HepG2 (cell line): ENCODE measurements around the gene USP28. TPM values are rescaled to one million over a fixed set of nuclear protein-coding genes. Genes with fewer than 3 reads are reported as not detected.
A peak's percentile ranks its signal among the peaks of the same experiment; 100 is the strongest.

Experiments
- ASH2L ChIP-seq: fragments of 300-600, 200-600 bp; sonication (generic); IDR thresholded peaks from 2 replicates; pipeline ENCODE4 v1.7.0; 2017; ENCODE audit warnings: low read depth, mild to moderate bottlenecking, moderate library complexity, mixed read lengths, low read length; ENCODE audit not compliant: insufficient read length
- BCL6 ChIP-seq: IDR thresholded peaks from 2 replicates; pipeline ENCODE4 v1.6.1; 2016; ENCODE audit warnings: missing genetic modification reagents, missing compliant biosample characterization
- CTCF ChIP-seq: sonication (generic); formaldehyde crosslinking; IDR thresholded peaks from 2 replicates; pipeline ENCODE4 v1.5.0; 2020; ENCODE audit warnings: mild to moderate bottlenecking, missing genetic modification reagents, moderate library complexity
- E2F1 ChIP-seq: sonication (generic); formaldehyde crosslinking; IDR thresholded peaks from 2 replicates; pipeline ENCODE4 v1.5.0; 2020; ENCODE audit warnings: missing genetic modification reagents
- E2F2 ChIP-seq: sonication (generic); formaldehyde crosslinking; IDR thresholded peaks from 2 replicates; pipeline ENCODE4 v1.4.0; 2020; ENCODE audit warnings: missing genetic modification reagents, borderline replicate concordance
- GFI1 ChIP-seq: sonication (generic); formaldehyde crosslinking; IDR thresholded peaks from 2 replicates; pipeline ENCODE4 v1.5.0; 2020; ENCODE audit warnings: missing genetic modification reagents, mild to moderate bottlenecking, borderline replicate concordance
- GMEB1 ChIP-seq: sonication (generic); formaldehyde crosslinking; IDR thresholded peaks from 2 replicates; pipeline ENCODE4 v1.5.1; 2020; ENCODE audit warnings: missing genetic modification reagents, mild to moderate bottlenecking, borderline replicate concordance
- HMGXB3 ChIP-seq: sonication (generic); formaldehyde crosslinking; IDR thresholded peaks from 2 replicates; pipeline ENCODE4 v1.4.0; 2020; ENCODE audit warnings: missing genetic modification reagents, borderline replicate concordance
- KAT2B ChIP-seq: fragments of 150-350 bp; IDR thresholded peaks from 2 replicates; pipeline ENCODE4 v1.6.1; 2014; ENCODE audit warnings: low read depth, low read length, borderline replicate concordance
- NAIF1 ChIP-seq: sonication (generic); formaldehyde crosslinking; IDR thresholded peaks from 2 replicates; pipeline ENCODE4 v1.5.0; 2020; ENCODE audit warnings: mild to moderate bottlenecking, missing genetic modification reagents, borderline replicate concordance
- RARA ChIP-seq: IDR thresholded peaks from 2 replicates; pipeline ENCODE4 v1.6.1; 2016; ENCODE audit warnings: missing genetic modification reagents, missing compliant biosample characterization
- SRSF1 ChIP-seq: fragments of 200-400 bp; formaldehyde crosslinking; optimal IDR thresholded peaks from 2 replicates; pipeline ENCODE3; 2017; ENCODE audit warnings: mild to moderate bottlenecking, low read depth, low read length, moderate library complexity
- TMF1 ChIP-seq: sonication (generic); formaldehyde crosslinking; IDR thresholded peaks from 2 replicates; pipeline ENCODE4 v1.8.1; 2022; ENCODE audit warnings: low read depth, missing genetic modification reagents
- ZFX ChIP-seq: sonication (generic); formaldehyde crosslinking; IDR thresholded peaks from 2 replicates; pipeline ENCODE4 v1.4.0; 2020; ENCODE audit warnings: mild to moderate bottlenecking, low read depth, missing genetic modification reagents, moderate library complexity
- ZNF468 ChIP-seq: sonication (generic); formaldehyde crosslinking; IDR thresholded peaks from 2 replicates; pipeline ENCODE4 v1.8.0; 2022; ENCODE audit warnings: mild to moderate bottlenecking, moderate library complexity, missing genetic modification reagents
- ZNF501 ChIP-seq: sonication (generic); formaldehyde crosslinking; IDR thresholded peaks from 2 replicates; pipeline ENCODE4 v1.5.1; 2020; ENCODE audit warnings: mild to moderate bottlenecking, moderate library complexity, missing genetic modification reagents
- ZNF773 ChIP-seq: sonication (generic); formaldehyde crosslinking; IDR thresholded peaks from 2 replicates; pipeline ENCODE4 v1.4.0; 2020; ENCODE audit warnings: missing genetic modification reagents, borderline replicate concordance
- ZNF891 ChIP-seq: sonication (generic); formaldehyde crosslinking; IDR thresholded peaks from 2 replicates; pipeline ENCODE4 v1.5.0; 2020; ENCODE audit warnings: mild to moderate bottlenecking, missing genetic modification reagents
- polyA plus RNA-seq, 8 experiments: library from polyadenylated mRNA; depleted of rRNA in 3 of 8; stranded (reverse) in 7 of 8; unstranded in 1 of 8; fragments of >200 nt; fragmentation: Illumina TruSeq in 4 of 8; extraction: Trizol in 4 of 8; gene quantifications; 2 replicates each; pipeline versions ENCODE4 v1.2.1 to v1.2.3, GENCODE V29; 2011 to 2016; ENCODE audit warnings: low read depth in 4 of 8, missing spikeins in 1 of 8, mixed read lengths in 1 of 8; ENCODE audit not compliant: insufficient read depth in 1 of 8
- total RNA-seq, 5 experiments: library from RNA; depleted of rRNA; stranded (reverse); fragments of >200 nt; fragmentation: Illumina TruSeq; extraction: Trizol; gene quantifications; 2 replicates each; pipeline ENCODE4 v1.2.3, GENCODE V29; 2016; ENCODE audit warnings: low read depth in 1 of 5

The USP28 gene
- total and polyA plus RNA-seq, 2 of the 13 experiments (the other 11 are each of a cell fraction or from before 2014, with no cell fraction given), result 29.6 to 34.3 TPM

- TF ChIP-seq E2F2, result 0 out of 2 replicates have a peak, but pooled peaks have one; percentile 83
- TF ChIP-seq E2F1 (CRISPR knock-in tag), result peak; percentile 92
- TF ChIP-seq NAIF1 (CRISPR knock-in tag), result peak; percentile 62; the same call in 1 of the 2 replicates
- TF ChIP-seq ZNF468, result no peak
- peak; percentile 47; the same call in 1 of the 2 replicates for TF ChIP-seq GFI1 (CRISPR knock-in tag)
- TF ChIP-seq ZNF891, result peak; percentile 79
- TF ChIP-seq RARA, result no peak
- TF ChIP-seq CTCF (CRISPR knock-in tag), result peak; percentile 68
- no peak for TF ChIP-seq KAT2B
- peak; percentile 85 for TF ChIP-seq ZNF501 (CRISPR knock-in tag)
- TF ChIP-seq SRSF1, result no peak
- TF ChIP-seq BCL6 (CRISPR knock-in tag), result peak; percentile 28; the same call in 1 of the 2 replicates
- peak; percentile 39; the same call in 1 of the 2 replicates for TF ChIP-seq TMF1 (CRISPR knock-in tag)
- no peak for TF ChIP-seq ZNF773 (CRISPR knock-in tag)
- peak; percentile 89 for TF ChIP-seq ZFX (CRISPR knock-in tag)
- TF ChIP-seq GMEB1 (CRISPR knock-in tag), result peak; percentile 93
- TF ChIP-seq ASH2L, result peak; percentile 91
- no peak for TF ChIP-seq HMGXB3
Measured at GRCh38 chr11:113773416-113774173, 101.8 kb downstream of the USP28 start, which contains the start of gene ZW10 (continued).
